Erythroblast (primary cell): ENCODE results near the gene NTM.

Experiments
- GATA1 ChIP-seq: IDR thresholded peaks from 2 replicates; pipeline ENCODE4 v1.6.1; 2011; ENCODE audit warnings: low read depth, mild to moderate bottlenecking, control low read depth, low read length, moderate library complexity
- POLR2A ChIP-seq: IDR thresholded peaks from 2 replicates; pipeline ENCODE4 v1.6.1; 2011; ENCODE audit warnings: mild to moderate bottlenecking, low read length

DNA sequence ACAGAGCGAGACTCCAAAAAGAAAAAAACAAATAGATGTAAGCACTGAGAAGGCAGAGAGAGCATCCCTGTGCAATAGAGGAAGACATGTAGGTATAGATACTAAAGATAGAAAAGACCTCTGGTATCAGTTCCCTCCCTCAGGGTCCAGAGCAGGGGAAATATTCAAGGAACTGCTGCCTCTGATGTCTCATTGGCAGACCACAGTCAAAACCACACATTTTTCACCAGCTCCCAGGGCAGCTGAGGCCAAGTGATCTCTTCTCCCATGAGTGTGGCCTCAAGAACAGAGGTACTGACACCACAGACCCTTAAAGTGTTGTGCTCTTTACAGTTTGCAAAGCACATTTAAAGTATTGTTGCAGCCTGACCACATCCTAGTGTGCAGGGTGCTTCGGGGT is 288.5 kb downstream of the NTM start:
- TF ChIP-seq POLR2A (no peak), GATA1 (no peak)
